H1 (cell line): ENCODE results near the gene USF1. TPM values are rescaled to one million over a fixed set of nuclear protein-coding genes. Genes with fewer than 3 reads are reported as not detected.

Source experiments
- CTCF ChIA-PET: fragments of 300-600 bp; sonication (Branson Sonifier 250); formaldehyde crosslinking; loops from one replicate; lab custom pipeline; 2021; ENCODE audit not compliant: partially characterized antibody; lab: Charles Lee
- POLR2A ChIA-PET: fragments of 300-600 bp; sonication (Branson Sonifier 250); formaldehyde crosslinking; loops from one replicate; lab custom pipeline; 2021; ENCODE audit warnings: inconsistent platforms; ENCODE audit not compliant: partially characterized antibody; lab: Charles Lee
- DNase-seq, 2 experiments: peaks; one replicate each; pipeline versions ENCODE4 v3.0.0 to v3.0.0-alpha.2; 2010 to 2022; ENCODE audit warnings: low spot score in 2 of 2, low read depth in 1 of 2, mixed read lengths in 1 of 2
- FAIRE-seq: peaks from 2 replicates; lab custom pipeline; 2011; peaks lifted over from hg19 to GRCh38; lab: Jason Lieb, UNC
- H2AFZ ChIP-seq: 2 replicates; pipeline ENCODE4 v1.8.1; 2012; ENCODE audit warnings: low read length, inconsistent platforms
- H2AK5ac ChIP-seq: 2 replicates; pipeline ENCODE4 v1.6.1; 2013; ENCODE audit warnings: low read depth, low read length
- H2BK120ac ChIP-seq: replicated peaks from 2 replicates; pipeline ENCODE3; 2013; ENCODE audit warnings: low read depth, low read length, inconsistent platforms
- H2BK12ac ChIP-seq: 2 replicates; pipeline ENCODE4 v1.6.1; 2013; ENCODE audit warnings: low read depth, low read length
- H2BK15ac ChIP-seq: 2 replicates; pipeline ENCODE4 v1.6.1; 2013; ENCODE audit warnings: low read length
- H2BK20ac ChIP-seq: 2 replicates; pipeline ENCODE4 v1.6.1; 2013; ENCODE audit warnings: low read length
- H2BK5ac ChIP-seq: 2 replicates; pipeline ENCODE4 v1.6.1; 2013; ENCODE audit warnings: low read depth, low read length
- H3K14ac ChIP-seq: 2 replicates; pipeline ENCODE4 v1.6.1; 2013; ENCODE audit warnings: inconsistent platforms; ENCODE audit not compliant: insufficient read length
- H3K18ac ChIP-seq: 2 replicates; pipeline ENCODE4 v1.6.1; 2013; ENCODE audit warnings: low read length; ENCODE audit errors: extremely low read depth
- H3K23ac ChIP-seq: 2 replicates; pipeline ENCODE4 v1.6.1; 2013; ENCODE audit warnings: inconsistent platforms; ENCODE audit not compliant: insufficient read length
- H3K23me2 ChIP-seq: 2 replicates; pipeline ENCODE4 v1.6.1; 2013; ENCODE audit warnings: low read depth, low read length
- H3K27ac ChIP-seq: 2 replicates; pipeline ENCODE4 v1.6.1; 2011; ENCODE audit warnings: low read depth, low read length, inconsistent platforms
- H3K27me3 ChIP-seq, 4 experiments: replicated peaks in 1 of 4; 1 replicate in 1 of 4; 2 replicates in 3 of 4; pipeline versions ENCODE4 v1.6.1 to v1.8.1; 2011 to 2013; ENCODE audit warnings: low read length in 3 of 4, mild to moderate bottlenecking in 3 of 4, inconsistent platforms in 2 of 4, mixed read lengths in 2 of 4, moderate library complexity in 1 of 4; ENCODE audit not compliant: control insufficient read depth in 3 of 4, insufficient read depth in 3 of 4; ENCODE audit errors: extremely low read depth in 1 of 4
- H3K36me3 ChIP-seq, 4 experiments: 2 replicates each; pipeline versions ENCODE4 v1.6.1 to v1.8.1; 2011 to 2013; ENCODE audit warnings: mild to moderate bottlenecking in 4 of 4, low read length in 3 of 4, moderate library complexity in 2 of 4, control low read depth in 1 of 4, inconsistent platforms in 1 of 4; ENCODE audit not compliant: insufficient read depth in 4 of 4, control insufficient read depth in 2 of 4
- H3K4ac ChIP-seq: replicated peaks from 2 replicates; pipeline ENCODE3; 2013; ENCODE audit warnings: low read length, low read depth, mixed read lengths, inconsistent platforms; ENCODE audit not compliant: insufficient read length
- H3K4me1 ChIP-seq, 4 experiments: replicated peaks in 1 of 4; 1 replicate in 1 of 4; 2 replicates in 3 of 4; pipeline versions ENCODE4 v1.6.1 to v1.8.1; 2011 to 2013; ENCODE audit warnings: low read length in 3 of 4, inconsistent platforms in 2 of 4, mixed read lengths in 1 of 4; ENCODE audit not compliant: insufficient read depth in 4 of 4, control insufficient read depth in 3 of 4
- H3K4me2 ChIP-seq, 2 experiments: 2 replicates each; pipeline versions ENCODE4 v1.6.1 to v1.8.1; 2011 to 2013; ENCODE audit warnings: low read depth in 2 of 2, low read length in 2 of 2, control low read depth in 1 of 2, inconsistent platforms in 1 of 2, mild to moderate bottlenecking in 1 of 2; ENCODE audit not compliant: insufficient read depth in 1 of 2
- H3K4me3 ChIP-seq, 4 experiments: fragments of 200-600, 300-600 bp in 1 of 4; sonication (generic), shearing (Covaris generic), sonication (Bioruptor Twin) in 1 of 4; 2 replicates each; pipeline versions ENCODE4 v1.5.1 to v1.8.1; 2011 to 2016; ENCODE audit warnings: low read length in 4 of 4, low read depth in 3 of 4, control low read depth in 2 of 4, inconsistent platforms in 2 of 4, mild to moderate bottlenecking in 2 of 4, mixed read lengths in 1 of 4, moderate library complexity in 1 of 4; ENCODE audit not compliant: insufficient read depth in 2 of 4; ENCODE audit errors: extremely low read depth in 1 of 4
- H3K56ac ChIP-seq: replicated peaks from 2 replicates; pipeline ENCODE3; 2013; ENCODE audit warnings: low read depth, mild to moderate bottlenecking, mixed read lengths, low read length, inconsistent platforms; ENCODE audit not compliant: insufficient read length
- H3K79me1 ChIP-seq: 2 replicates; pipeline ENCODE4 v1.6.1; 2013; ENCODE audit warnings: low read depth, low read length, control low read depth
- H3K79me2 ChIP-seq, 2 experiments: 2 replicates each; pipeline versions ENCODE4 v1.6.1 to v1.8.1; 2012 to 2013; ENCODE audit warnings: low read length in 2 of 2, mild to moderate bottlenecking in 2 of 2, inconsistent platforms in 1 of 2; ENCODE audit not compliant: insufficient read depth in 2 of 2, control insufficient read depth in 1 of 2
- H3K9ac ChIP-seq, 4 experiments: replicated peaks in 1 of 4; 1 replicate in 1 of 4; 2 replicates in 3 of 4; pipeline versions ENCODE4 v1.6.1 to v1.8.1; 2011 to 2013; ENCODE audit warnings: low read depth in 3 of 4, low read length in 3 of 4, control low read depth in 2 of 4, mild to moderate bottlenecking in 2 of 4, moderate library complexity in 2 of 4, inconsistent platforms in 1 of 4; ENCODE audit errors: extremely low read depth in 1 of 4
- H3K9me3 ChIP-seq, 2 experiments: 2 replicates each; pipeline versions ENCODE4 v1.6.1 to v1.8.1; 2012 to 2013; ENCODE audit warnings: mild to moderate bottlenecking in 2 of 2, moderate library complexity in 2 of 2, control low read depth in 1 of 2, inconsistent platforms in 1 of 2, low read depth in 1 of 2, low read length in 1 of 2, mixed read lengths in 1 of 2; ENCODE audit not compliant: insufficient read depth in 2 of 2
- H4K20me1 ChIP-seq, 2 experiments: replicated peaks in 1 of 2; 2 replicates each; pipeline versions ENCODE3 to v1.8.1; 2011 to 2013; ENCODE audit warnings: inconsistent platforms in 2 of 2, low read length in 2 of 2, mild to moderate bottlenecking in 1 of 2; ENCODE audit not compliant: insufficient read depth in 2 of 2, control insufficient read depth in 1 of 2
- H4K5ac ChIP-seq: 2 replicates; pipeline ENCODE4 v1.6.1; 2013; ENCODE audit warnings: low read length, low read depth, mixed read lengths, inconsistent platforms; ENCODE audit not compliant: insufficient read length
- H4K8ac ChIP-seq: 2 replicates; pipeline ENCODE4 v1.8.0; 2013; ENCODE audit warnings: mild to moderate bottlenecking, moderate library complexity, low read length, inconsistent platforms; ENCODE audit not compliant: insufficient read depth; ENCODE audit errors: extremely low read depth
- H4K91ac ChIP-seq: replicated peaks from 2 replicates; pipeline ENCODE3; 2013; ENCODE audit warnings: low read length, mixed read lengths, inconsistent platforms; ENCODE audit not compliant: insufficient read length
- CEBPB ChIP-seq: IDR thresholded peaks from 2 replicates; pipeline ENCODE4 v1.6.1; 2012; ENCODE audit warnings: low read depth, low read length
- CHD2 ChIP-seq: IDR thresholded peaks from 2 replicates; pipeline ENCODE4 v1.6.1; 2012; ENCODE audit warnings: low read length, improper control_type of control experiment
- CREB1 ChIP-seq: IDR thresholded peaks from 2 replicates; pipeline ENCODE4 v1.6.1; 2012; ENCODE audit warnings: inconsistent platforms
- CTBP2 ChIP-seq: IDR thresholded peaks from 2 replicates; pipeline ENCODE4 v1.7.0; 2011; ENCODE audit warnings: borderline replicate concordance, mild to moderate bottlenecking, moderate library complexity, mixed read lengths, low read length; ENCODE audit not compliant: insufficient read depth, insufficient read length
- HDAC2 ChIP-seq, 2 experiments: fragments of 300-600 bp in 1 of 2; sonication (generic) in 1 of 2; IDR thresholded peaks; 2 replicates each; pipeline ENCODE4 v1.6.1; 2011 to 2012; ENCODE audit warnings: low read depth in 2 of 2, low read length in 2 of 2, mild to moderate bottlenecking in 2 of 2, moderate library complexity in 2 of 2, borderline replicate concordance in 1 of 2, inconsistent platforms in 1 of 2
- HDAC6 ChIP-seq: IDR thresholded peaks from one replicate; pipeline ENCODE4 v1.7.1; 2012; ENCODE audit warnings: low read depth, mild to moderate bottlenecking, inconsistent platforms, low read length, moderate library complexity
- JUN ChIP-seq: IDR thresholded peaks from 2 replicates; pipeline ENCODE4 v1.6.1; 2011; ENCODE audit warnings: low read depth, mild to moderate bottlenecking, improper control_type of control experiment, low read length
- KDM5A ChIP-seq: fragments of 200-600 bp; IDR thresholded peaks from 2 replicates; pipeline ENCODE4 v1.7.1; 2012; ENCODE audit warnings: mild to moderate bottlenecking, low read length, inconsistent platforms, mixed read lengths
- RFX5 ChIP-seq: IDR thresholded peaks from 2 replicates; pipeline ENCODE4 v1.6.1; 2011; ENCODE audit warnings: low read depth, low read length, improper control_type of control experiment, borderline replicate concordance
- SRF ChIP-seq: IDR thresholded peaks from 2 replicates; pipeline ENCODE4 v1.6.1; 2011; ENCODE audit warnings: mild to moderate bottlenecking, low read depth, low read length, moderate library complexity
- SUZ12 ChIP-seq: fragments of 200-600 bp; sonication (generic); IDR thresholded peaks from 2 replicates; pipeline ENCODE4 v1.6.1; 2012; ENCODE audit warnings: mild to moderate bottlenecking, inconsistent platforms, low read length, moderate library complexity, mixed read lengths
- TBP ChIP-seq: IDR thresholded peaks from 2 replicates; pipeline ENCODE4 v1.6.1; 2011; ENCODE audit warnings: low read depth, low read length, improper control_type of control experiment
- TEAD4 ChIP-seq: IDR thresholded peaks from 2 replicates; pipeline ENCODE4 v1.6.1; 2012; ENCODE audit warnings: low read depth, low read length, inconsistent platforms, mixed read lengths
- WGBS, 2 experiments: shearing (Covaris generic) in 1 of 2; methylation state at CpG; one replicate each; pipeline versions ENCODE4 v1.1.6 to v1.1.7; 2013 to 2015; ENCODE audit warnings: low lambda C conversion rate in 2 of 2, mixed read lengths in 2 of 2, inconsistent platforms in 1 of 2, low coverage in 1 of 2, missing lambda C conversion rate in 1 of 2; ENCODE audit not compliant: insufficient replicate concordance in 2 of 2, insufficient coverage in 1 of 2, insufficient read length in 1 of 2; ENCODE audit errors: extremely low coverage in 1 of 2, missing lambda C conversion rate in 1 of 2; 5-methylcytosine and 5-hydroxymethylcytosine counted together
- polyA plus RNA-seq, 7 experiments: library from polyadenylated mRNA; depleted of rRNA in 3 of 7; stranded (reverse) in 5 of 7; unstranded in 2 of 7; fragments of >200 nt in 5 of 7; fragments of 200-250 nt in 2 of 7; gene quantifications; 1 replicate in 5 of 7; 2 replicates in 1 of 7; 4 replicates in 1 of 7; pipeline versions ENCODE4 v1.2.1 to v1.2.3, GENCODE V29; 2011 to 2013; ENCODE audit warnings: missing spikeins in 2 of 7, mixed read lengths in 2 of 7
- total RNA-seq: library from RNA; stranded (reverse); fragmentation: NEBNext Ultra II Directional; extraction: Animal tissue kit (Norgen Biotek cat#: 25700); gene quantifications from 2 replicates; pipeline ENCODE4 v1.2.1, GENCODE V29; 2021

USF1 gene
- total and polyA plus RNA-seq, 2 of the 8 experiments (the other 6 are each of a cell fraction or from before 2014, with no cell fraction given): 45.7 to 68.9 TPM

DNA sequence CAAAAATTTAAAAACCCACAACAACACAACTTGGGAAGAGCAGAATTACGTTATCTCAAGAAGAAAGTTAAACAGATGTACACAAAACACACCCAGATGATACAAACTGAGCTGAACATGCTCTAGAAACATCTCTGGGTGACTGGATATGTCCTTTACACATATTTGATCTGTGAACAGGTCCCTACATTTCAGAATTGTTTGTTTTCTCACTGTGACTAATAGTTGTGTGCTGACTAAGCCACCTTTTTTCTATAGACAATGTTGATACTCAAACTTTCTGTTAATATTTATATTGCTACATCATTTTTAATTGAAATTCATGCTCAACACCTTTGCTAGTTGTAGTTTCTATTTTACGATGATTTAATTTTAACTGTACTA lies 23.8 kb downstream of the USF1 start:
- H3K4me3 ChIP-seq: peak overlapping the region; percentile 30 to 96 (median 49); a peak in 7 of 8 replicates
- TF ChIP-seq SRF (no peak), SUZ12 (no peak), TBP (no peak), CEBPB (no peak), HDAC6 (no peak), CTBP2 (no peak), HDAC2 (IDR thresholded peaks at IDR 0.05; ENCODE audit: borderline replicate concordance in 1 of 2, low read depth in 2 of 2, low read length in 2 of 2) (no peak), TEAD4 (no peak), CREB1 (no peak), KDM5A (no peak), CHD2 (no peak), JUN (no peak), RFX5 (no peak)

More for the DNA sequence above, 23.8 kb downstream of the USF1 start:
- Histone ChIP-seq H4K91ac (no peak overlapping the region), H3K27me3 (no peaks in the 10 kb centered on the region), H2BK15ac (no peak overlapping the region), H2AK5ac (no peak overlapping the region), H3K4me2 (peak overlapping the region; percentile 71 to 92; a peak in 3 of 4 replicates), H3K18ac (no peak overlapping the region), H2AFZ (no peak overlapping the region), H4K20me1 (peaks cover 6 to 13% of the 10 kb centered on the region in 2 experiments), H2BK5ac (no peak overlapping the region), H3K9ac (peak overlapping the region in 2 of 4 experiments; percentile 66 to 88; a peak in 2 of 7 replicates), H3K36me3 (no peaks in the 10 kb centered on the region; a peak in 1 of 8 replicates), H3K56ac (no peak overlapping the region), H3K23ac (no peak overlapping the region), H3K4ac (no peak overlapping the region), H2BK12ac (no peak overlapping the region), H3K79me1 (peaks cover 8% of the 10 kb centered on the region), H4K5ac (no peak overlapping the region), H3K14ac (no peak overlapping the region), H3K27ac (no peak overlapping the region), H2BK120ac (no peak overlapping the region), H3K79me2 (peaks cover 22 to 39% of the 10 kb centered on the region in 2 experiments), H2BK20ac (no peak overlapping the region), H4K8ac (no peak overlapping the region), H3K4me1 (peaks cover 7 to 17% (median 13%) of the 10 kb centered on the region in 4 experiments), H3K23me2 (peaks cover 11% of the 10 kb centered on the region), H3K9me3 (no peaks in the 10 kb centered on the region)
- ChIA-PET CTCF (interaction anchor here (0.9 to 3.5 kb wide), 10 partner anchors 10 to 187 kb away, joined by 3 to 26 read pairs (median 4); partner anchors contain the start of genes KLHDC9 and USF1), POLR2A (interaction anchor here (0.6 to 3.9 kb wide), 12 partner anchors 9 to 118 kb away, joined by 3 to 50 read pairs (median 8); partner anchors contain the start of genes DEDD, KLHDC9, TSTD1 and USF1)
- 93% methylated on average over 2 of the region's 2 CpGs; no CpG with 5 or more reads in 1 of the 2 experiments for WGBS, 2 experiments
- FAIRE-seq (no peak), DNase-seq (no peak)
